ENCODE results near the gene SYNPO2. TPM values are rescaled to one million over a fixed set of nuclear protein-coding genes. Genes with fewer than 3 reads are reported as not detected.

SYNPO2 gene
- polyA plus RNA-seq, 3 donors from 2014 or later, result 0.08 to 0.13 TPM; not detected in 1

GRCh38 chr4:119110121-119110520 lies 221.5 kb downstream of the SYNPO2 start:
- Mint-ChIP-seq H3K36me3 (no peaks in the 10 kb centered on the region), H3K9me3 (no peaks in the 10 kb centered on the region), H3K27me3 (ENCODE audit: low read depth in 3 of 3) (peaks cover 2 to 9% (median 3%) of the 10 kb centered on the region in 3 donors), H3K4me1 (no peaks in the 10 kb centered on the region), H3K4me3 (no peak overlapping the region), H3K27ac (no peak overlapping the region)
- DNase-seq, result no peak

Other genes with a start within 250 kb of the SYNPO2 start
- 10 to 100 TPM; 23.5 to 57.6 (median 23.6) TPM for gene METTL14, start 203.5 kb upstream of the SYNPO2 start, polyA plus RNA-seq
- gene SEC24D, start 52.7 kb upstream of the SYNPO2 start, polyA plus RNA-seq, result 10 to 100 TPM; 15.1 to 39.0 (median 31.6) TPM
- gene MYOZ2, start 247.0 kb downstream of the SYNPO2 start, polyA plus RNA-seq, result not detected

Measured in immature natural killer cell (primary cell).